ENCODE results near the gene MPP3.

DNA sequence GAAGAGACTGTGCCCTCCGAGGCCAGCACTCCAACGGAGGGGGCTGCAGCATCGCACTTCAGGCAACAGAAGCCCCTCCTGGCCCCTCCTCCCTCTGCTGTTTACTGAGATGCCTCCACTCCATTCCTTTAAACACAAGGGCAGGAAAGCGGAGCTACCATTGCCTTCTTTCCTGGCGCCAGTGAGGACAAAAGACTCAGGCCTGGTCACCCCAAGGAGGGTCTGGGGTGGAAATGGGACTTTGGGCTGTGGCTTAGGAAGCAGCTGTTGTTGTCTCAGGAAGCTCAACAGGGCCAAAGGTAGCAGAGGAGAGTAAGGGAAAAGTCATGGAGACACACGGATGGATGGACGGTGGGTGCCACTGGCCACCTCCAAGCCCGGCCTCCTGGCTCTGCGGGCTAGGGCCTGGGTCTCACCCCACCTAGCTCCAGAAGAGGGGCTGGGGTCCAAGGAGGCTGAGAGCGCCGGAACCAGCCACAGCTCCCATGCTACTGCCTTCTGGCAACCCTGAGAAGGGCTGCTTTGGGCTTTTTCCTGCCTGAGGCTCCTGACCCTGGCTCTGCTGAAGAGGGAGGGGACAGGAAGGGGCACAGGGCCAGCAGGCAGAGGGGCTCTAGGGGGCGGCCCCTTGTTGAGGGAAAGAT is 25.1 kb upstream of the MPP3 start:
- no peak for TF ChIP-seq POLR2A (IDR thresholded peaks at IDR 0.05; ENCODE audit: low read depth, low read length)
- TF ChIP-seq POLR2AphosphoS5 (IDR thresholded peaks at IDR 0.05; ENCODE audit: low read depth, low read length): no peak

All from GM12892 (cell line).